HTR-8/SVneo (cell line): ENCODE results near the gene NR1H2.
"Not testable (repeated sequence)": the region's sequence is repeated elsewhere in the genome, so short reads cannot be mapped to it uniquely, and the experiment has no call there.

Experiments
- DNase-seq: peaks from one replicate; pipeline ENCODE4 v3.0.0; 2011; ENCODE audit warnings: low spot score, mixed read lengths; ENCODE audit not compliant: insufficient read length
- FAIRE-seq: peaks from 2 replicates; lab custom pipeline; 2011; peaks lifted over from hg19 to GRCh38; lab: Jason Lieb, UNC

NR1H2 gene

DNA sequence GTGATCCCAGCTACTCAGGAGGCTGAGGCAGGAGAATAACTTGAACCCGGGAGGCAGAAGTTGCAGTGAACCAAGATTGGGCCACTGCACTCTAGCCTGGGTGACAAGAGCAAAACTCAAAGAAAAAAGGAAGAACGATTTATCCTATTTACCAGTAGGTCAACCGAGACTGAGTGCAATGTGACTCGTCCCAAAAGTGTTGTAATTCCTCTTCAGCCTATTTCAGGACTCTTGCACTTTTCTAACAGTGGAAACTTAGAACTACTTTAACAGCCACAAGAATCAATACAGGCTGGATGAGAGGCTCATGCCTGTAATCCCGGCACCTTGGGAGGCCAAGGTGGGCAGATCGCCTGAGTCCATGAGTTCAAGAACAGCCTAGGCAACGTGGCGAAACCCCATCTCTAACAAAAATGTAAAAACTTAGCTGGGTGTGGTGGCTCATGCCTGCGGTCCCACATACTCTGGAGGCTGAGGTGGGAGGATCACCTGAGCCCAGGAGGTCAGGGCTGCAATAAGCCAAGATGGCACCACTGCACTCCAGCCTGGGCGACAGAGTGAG, 4.3 kb upstream of the NR1H2 start:
- FAIRE-seq, result no peak

DNA sequence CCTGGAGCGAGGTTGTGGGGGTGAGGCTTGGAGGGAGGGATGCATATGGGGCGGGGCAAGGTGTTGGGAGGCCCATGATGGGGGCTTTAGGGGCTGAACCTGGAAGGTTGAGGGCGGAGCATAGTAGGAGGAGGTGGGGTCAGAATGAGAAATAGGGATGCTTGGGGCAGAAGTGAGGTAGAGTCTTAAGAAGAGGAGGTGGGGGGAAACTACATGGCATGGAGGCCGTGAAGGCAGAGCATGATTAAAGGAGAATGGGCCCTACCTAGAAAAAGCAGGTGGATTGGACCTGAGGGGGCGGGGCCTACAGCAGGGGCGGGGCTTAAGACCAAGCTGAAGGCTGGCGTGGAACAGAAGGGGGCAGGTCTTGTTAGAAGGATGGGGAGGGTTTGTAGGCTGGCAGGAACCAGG, 799 bp downstream of the NR1H2 start:
- no peak for DNase-seq
- FAIRE-seq, result no peak

More for the DNA sequence above, 4.3 kb upstream of the NR1H2 start:
- DNase-seq, result no peak

DNA sequence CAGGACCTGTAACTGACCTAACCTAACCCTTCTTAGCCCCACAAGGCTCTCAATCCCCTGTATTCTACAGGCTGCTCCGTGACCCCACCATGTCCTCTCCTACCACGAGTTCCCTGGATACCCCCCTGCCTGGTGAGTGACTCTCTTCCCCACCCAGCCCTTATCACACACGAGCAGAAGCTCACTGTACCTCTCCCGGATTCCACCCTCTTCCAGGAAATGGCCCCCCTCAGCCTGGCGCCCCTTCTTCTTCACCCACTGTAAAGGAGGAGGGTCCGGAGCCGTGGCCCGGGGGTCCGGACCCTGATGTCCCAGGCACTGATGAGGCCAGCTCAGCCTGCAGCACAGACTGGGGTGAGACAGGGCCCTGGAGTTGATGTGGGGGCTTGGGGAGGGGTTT, 1.3 kb downstream of the NR1H2 start:
- DNase-seq, result no peak
- FAIRE-seq, result no peak

DNA sequence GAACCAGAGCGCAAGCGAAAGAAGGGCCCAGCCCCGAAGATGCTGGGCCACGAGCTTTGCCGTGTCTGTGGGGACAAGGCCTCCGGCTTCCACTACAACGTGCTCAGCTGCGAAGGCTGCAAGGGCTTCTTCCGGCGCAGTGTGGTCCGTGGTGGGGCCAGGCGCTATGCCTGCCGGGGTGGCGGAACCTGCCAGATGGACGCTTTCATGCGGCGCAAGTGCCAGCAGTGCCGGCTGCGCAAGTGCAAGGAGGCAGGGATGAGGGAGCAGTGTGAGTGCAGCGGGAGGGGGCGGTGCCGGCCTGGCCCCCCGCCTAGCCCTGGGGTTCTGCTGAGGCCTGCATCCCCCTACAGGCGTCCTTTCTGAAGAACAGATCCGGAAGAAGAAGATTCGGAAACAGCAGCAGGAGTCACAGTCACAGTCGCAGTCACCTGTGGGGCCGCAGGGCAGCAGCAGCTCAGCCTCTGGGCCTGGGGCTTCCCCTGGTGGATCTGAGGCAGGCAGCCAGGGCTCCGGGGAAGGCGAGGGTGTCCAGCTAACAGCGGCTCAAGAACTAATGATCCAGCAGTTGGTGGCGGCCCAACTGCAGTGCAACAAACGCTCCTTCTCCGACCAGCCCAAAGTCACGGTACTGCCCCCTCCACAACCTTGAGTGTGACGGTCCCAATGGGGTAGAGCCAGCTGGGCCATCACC, 2.1 kb downstream of the NR1H2 start:
- FAIRE-seq (no peak), DNase-seq (no peak)

DNA sequence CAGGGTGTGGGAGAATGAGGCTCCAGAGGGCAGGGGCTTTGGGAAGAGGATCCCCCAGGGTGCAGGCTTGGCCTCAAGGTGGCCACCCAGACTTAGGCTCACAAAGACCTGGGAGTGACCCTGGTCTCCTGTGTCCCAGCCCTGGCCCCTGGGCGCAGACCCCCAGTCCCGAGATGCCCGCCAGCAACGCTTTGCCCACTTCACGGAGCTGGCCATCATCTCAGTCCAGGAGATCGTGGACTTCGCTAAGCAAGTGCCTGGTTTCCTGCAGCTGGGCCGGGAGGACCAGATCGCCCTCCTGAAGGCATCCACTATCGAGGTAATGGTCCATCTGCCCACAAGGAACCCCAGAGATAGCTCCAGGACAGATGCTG, 2.6 kb downstream of the NR1H2 start:
- DNase-seq (no peak), FAIRE-seq (no peak)

DNA sequence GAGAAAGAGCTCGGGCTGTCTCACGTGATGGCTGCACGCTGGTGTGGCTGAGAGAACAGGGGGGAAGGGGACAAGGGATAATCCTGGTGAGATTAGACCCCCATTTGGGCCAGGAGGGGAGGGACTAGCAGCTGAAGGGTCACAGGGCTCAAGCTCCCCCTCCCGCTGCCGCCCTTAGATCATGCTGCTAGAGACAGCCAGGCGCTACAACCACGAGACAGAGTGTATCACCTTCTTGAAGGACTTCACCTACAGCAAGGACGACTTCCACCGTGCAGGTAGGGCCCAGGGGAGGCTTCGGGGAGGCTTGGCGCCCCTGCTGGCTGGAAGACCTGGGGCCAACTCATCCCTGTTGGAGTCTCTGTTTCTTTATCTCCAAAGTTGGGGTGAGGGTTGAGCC, 3.3 kb downstream of the NR1H2 start:
- DNase-seq (no peak), FAIRE-seq (no peak)

DNA sequence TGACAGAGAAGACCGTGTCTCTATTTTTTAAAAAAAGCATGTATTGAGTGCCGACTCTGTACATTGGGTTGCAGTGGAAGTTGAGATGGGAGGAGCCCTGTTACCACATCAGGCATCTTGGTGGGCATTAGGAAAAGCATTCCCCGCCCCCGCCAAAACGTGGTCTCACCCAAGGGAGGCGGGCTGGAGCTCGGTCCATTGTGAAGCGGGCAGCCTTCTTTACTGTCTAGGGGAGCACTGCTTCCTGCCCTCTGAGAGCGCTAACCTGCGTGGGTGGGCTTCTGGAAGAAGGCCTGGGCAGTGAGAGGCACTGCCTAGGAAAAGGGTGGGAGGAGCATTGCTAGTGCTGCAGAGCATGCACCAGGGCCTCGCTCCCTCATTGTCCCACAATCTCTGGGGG, 3.9 kb downstream of the NR1H2 start:
- DNase-seq (no peak), FAIRE-seq (no peak)

DNA sequence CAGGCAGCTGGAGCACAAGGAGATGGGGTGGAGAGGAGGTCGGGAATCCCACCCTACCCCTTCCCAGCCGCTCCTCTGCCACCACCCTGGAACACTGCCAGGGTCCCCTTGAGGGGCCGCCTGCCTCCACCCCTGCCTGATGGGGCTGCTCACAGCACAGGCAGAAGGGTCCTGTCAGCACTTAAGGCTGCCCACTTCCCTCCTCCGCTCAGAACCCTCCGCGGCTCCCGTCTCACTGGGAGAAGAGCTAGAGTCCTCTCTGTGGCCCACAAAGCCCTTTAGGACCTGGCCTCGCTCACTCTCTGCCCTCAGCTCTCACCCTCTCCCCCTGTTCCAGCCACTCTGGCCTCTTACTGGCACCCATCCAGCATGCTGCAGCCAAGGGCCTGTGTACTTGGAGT, 4.5 kb downstream of the NR1H2 start:
- no peak for DNase-seq
- FAIRE-seq, result no peak

DNA sequence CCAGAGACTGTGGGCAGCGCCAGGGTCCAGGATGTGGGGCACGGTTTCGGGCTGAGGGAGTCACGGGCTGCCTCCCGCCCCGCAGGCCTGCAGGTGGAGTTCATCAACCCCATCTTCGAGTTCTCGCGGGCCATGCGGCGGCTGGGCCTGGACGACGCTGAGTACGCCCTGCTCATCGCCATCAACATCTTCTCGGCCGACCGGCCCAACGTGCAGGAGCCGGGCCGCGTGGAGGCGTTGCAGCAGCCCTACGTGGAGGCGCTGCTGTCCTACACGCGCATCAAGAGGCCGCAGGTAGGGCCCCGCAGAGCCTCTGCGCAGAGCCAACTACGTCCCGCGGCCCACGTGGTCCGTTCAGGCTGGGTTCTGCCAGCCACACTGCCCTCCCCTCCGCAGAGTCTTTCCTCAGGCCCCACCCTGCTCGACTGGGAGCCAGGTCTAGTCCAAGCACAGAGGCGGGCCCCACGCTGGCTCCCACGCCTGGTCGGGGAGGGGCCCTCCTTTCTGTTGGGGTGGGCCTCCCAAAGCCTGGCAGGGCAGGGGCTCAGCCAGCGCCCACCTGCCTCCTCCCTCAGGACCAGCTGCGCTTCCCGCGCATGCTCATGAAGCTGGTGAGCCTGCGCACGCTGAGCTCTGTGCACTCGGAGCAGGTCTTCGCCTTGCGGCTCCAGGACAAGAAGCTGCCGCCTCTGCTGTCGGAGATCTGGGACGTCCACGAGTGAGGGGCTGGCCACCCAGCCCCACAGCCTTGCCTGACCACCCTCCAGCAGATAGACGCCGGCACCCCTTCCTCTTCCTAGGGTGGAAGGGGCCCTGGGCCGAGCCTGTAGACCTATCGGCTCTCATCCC, 5.8 kb downstream of the NR1H2 start:
- FAIRE-seq, result no peak
- no peak for DNase-seq

DNA sequence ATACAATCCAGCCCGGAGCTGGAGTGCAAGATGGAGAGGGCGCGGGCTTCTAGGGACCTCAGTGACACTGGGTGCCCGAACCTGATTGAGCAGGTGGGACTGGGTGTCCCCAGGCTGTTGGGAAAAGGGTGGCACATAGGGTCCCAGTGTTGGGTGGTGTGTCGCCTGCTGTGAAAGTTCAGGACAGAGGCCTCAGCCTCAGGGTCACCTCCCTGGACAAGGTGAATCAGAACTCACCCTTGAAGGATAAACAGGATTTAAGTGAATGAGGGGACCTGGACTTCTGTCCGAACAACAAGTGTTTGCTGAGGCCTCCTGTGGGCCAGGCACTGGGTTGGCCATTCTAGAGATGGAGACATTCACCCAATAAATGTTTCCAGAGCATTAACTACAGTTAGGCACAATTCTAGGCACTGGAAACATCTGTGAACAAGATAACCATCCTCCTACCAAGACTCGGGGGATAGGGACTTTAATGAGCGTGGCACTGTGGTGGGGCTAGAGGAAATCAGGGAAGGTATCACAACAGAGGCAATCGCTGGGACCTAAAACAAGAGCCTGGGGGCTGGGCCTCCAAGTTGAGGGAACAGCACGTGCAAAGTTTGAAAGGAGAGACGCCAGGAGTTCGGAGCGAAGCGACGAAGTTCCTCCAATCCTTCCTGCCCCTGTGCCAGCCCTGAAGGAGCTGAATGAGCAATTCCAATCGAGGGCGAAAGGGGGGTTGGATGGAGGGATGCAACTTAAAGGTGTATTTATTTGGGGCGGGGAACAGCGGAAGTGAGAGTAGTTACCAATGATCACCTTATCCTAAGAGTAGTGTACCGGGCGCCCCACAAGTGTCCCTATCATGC, 7.0 kb downstream of the NR1H2 start:
- DNase-seq, result no peak

DNA sequence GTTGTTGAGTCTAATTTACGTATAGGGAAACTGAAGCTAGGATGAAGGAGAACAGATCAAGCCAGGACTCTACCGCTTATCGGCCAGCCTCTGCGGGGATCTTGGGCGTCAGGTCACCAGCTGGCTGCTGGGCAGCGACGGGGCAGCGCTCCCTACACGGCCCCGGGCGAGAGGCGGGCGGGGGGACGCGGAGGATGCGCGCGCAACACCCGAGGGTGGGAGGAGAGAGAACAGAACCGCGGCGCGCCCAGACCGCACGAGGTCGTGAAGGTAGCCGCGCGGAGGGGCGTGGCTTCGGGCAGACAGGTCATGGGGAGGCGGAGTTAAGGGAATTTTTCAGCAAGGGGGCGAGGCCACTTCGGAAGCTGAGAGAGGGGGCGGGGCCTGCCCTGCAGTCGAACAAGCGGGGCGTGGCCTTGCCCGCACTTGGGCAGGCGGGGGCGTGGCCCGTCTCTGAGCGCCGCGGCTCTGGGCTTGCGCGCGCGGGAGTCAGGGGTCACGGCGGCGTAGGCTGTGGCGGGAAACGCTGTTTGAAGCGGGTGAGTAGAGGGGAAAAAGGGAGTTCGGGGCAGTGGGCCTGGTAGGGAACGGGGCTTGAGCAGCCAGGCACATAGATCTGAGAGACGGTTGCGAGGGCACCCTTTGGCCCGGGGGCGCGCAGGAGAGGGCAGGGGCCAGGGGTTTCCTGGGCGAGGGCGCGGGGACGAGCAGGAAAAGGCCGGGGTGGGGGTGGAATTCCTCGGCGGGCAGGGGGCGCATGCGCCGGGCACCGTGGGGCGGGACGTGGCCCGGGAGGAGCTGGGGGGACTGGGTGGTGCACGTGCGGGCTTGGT, 7.8 kb downstream of the NR1H2 start, which contains the start of gene POLD1:
POLD1 (plus strand) TSS at position 496 of the 833 bp plus-strand sequence. CDS start 14,505 bp downstream, outside the sequence.
- FAIRE-seq (peak; percentile 96), DNase-seq (peak; percentile 95)

More for the DNA sequence above, 7.0 kb downstream of the NR1H2 start:
- FAIRE-seq, result no peak

DNA sequence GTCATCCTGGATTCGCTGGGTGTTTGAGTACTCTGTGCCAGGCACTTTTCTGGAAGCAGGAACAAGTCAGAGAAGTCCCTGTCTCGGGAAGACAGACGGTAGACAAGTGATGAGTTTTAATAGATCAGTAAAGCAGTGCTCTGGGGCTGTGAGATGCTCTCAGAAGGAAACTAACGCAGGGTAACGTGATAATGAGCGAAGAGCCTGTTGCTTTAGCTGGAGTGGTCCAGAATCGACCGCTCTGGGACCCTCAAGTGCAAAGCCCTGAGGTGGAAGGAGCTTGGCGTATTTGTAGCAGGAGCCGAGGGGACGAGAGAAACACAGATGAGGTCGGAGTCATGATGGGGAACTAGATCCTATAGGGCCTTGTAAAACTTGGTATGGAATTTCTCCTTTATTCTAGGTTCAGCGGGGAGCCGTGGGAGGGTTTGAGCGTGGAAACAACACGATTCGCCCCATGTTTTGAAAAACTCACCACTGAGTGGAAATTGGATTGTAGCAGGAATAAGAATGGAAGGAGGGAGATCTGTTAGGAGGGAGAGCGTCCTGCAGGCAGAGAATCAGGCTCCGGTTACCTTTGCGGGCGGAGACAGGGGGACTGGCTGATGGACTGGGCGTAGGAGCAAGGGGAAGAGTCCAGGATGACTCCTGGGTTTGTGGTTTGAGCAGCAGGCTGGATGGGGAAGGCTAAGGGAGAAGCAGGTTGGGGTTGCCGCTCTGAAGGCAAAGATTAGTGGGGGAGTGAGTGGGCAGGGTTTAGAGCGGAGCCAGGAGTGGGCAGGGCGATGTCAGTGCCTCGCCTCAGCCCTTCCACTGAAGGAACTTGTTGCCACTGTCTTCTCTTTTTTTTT, 8.7 kb downstream of the NR1H2 start:
- FAIRE-seq (no peak), DNase-seq (no peak)

DNA sequence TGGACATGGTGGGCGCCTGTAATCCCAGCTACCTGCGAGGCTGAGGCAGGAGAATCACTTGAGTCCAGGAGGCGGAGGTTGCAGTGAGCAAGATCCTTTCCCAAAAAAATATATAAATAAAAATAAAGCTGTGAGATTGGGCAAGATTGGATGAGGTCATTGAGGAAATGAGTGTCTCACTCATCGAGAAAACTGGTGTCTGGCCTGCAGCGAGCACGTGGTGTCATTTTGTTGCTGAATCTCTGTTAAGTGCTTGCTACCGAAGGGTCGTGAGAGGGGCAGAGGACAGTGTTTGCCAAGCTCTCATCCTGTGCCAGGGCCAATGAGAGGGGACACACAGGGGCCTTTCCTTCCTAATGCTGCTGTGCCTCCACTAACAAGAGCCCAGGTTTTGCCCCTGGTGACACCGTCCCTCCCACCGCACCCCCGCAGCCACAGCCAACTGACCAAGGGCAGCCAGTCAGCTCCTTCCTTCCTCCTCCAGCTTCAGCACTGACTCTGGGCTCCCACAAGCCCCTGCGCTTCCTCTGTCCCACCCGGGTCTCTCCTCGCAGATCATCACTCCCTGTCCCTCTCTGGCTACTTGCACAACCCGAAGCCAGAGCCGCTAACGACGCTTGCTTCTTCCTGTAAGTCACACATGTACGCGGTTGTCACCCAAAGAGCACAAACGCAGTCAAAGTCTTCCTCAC, 11.1 kb downstream of the NR1H2 start:
- FAIRE-seq, result no peak
- no peak for DNase-seq

DNA sequence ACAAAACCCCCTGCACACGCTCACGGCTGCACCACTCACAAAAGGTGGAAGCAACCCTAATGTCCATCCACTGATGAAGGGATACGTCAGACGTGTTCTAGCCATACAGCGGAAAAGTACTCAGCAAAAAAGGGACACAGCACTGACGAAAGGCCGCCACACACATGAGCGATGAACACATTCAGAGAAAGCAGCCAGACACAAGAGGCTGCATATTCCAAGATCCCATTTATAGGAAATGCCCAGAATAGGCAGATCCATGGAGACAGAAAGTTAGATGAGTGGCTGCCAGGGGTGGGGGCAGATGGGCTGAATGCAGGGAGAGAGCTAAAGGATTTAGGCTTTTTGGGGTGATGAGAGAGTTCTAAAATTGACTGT, 11.6 kb downstream of the NR1H2 start:
- FAIRE-seq (no peak), DNase-seq (no peak)

DNA sequence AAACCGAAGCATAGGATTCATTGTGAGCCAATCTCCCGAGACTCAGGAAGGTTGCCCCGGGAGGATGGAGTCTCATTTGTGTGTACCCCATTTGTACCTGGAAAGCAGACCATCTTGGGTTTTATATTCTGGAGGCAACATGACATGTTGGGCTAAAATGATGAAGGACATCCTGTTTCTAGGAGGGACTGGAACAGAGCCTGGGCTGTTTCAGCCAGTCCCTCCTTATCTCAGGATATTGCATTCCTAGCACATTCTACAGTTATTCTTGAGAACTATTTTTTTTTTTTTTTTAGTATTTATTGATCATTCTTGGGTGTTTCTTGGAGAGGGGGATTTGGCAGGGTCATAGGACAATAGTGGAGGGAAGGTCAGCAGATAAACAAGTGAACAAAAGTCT, 14.0 kb downstream of the NR1H2 start:
- not testable (repeated sequence) for DNase-seq

DNA sequence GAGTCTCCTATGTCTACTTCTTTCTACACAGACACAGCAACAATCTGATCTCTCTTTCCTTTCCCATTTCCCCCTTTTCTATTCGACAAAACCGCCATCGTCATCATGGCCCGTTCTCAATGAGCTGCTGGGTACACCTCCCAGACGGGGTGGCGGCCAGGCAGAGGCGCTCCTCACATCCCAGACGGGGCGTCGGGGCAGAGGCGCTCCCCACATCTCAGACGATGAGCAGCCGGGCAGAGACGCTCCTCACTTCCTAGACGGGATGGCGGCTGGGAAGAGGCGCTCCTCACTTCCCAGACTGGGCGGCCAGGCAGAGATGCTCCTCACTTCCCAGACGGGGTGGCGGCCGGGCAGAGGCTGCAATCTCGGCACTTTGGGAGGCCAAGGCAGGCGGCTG, 14.7 kb downstream of the NR1H2 start:
- DNase-seq, FAIRE-seq: not testable (repeated sequence)

More for the DNA sequence above, 14.0 kb downstream of the NR1H2 start:
- not testable (repeated sequence) for FAIRE-seq

DNA sequence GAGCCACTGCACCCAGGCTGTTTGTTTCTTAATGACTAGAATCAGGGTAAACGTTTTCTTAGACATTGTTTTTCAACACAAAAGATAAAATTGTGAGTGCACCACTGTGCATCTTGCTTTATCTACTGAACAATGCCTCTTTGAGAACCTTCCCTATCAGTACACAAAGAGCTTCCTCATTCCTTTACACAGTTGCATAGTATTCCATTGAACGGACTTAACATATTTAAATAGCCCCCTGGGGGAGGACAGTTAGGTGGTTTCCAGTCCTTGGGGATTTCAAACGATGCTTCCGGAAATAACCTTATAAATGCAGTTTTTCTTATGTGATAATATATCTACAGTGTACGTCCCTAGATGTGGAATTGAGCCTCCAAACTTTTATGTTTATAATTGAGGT, 16.5 kb downstream of the NR1H2 start:
- DNase-seq (no peak), FAIRE-seq (no peak)

DNA sequence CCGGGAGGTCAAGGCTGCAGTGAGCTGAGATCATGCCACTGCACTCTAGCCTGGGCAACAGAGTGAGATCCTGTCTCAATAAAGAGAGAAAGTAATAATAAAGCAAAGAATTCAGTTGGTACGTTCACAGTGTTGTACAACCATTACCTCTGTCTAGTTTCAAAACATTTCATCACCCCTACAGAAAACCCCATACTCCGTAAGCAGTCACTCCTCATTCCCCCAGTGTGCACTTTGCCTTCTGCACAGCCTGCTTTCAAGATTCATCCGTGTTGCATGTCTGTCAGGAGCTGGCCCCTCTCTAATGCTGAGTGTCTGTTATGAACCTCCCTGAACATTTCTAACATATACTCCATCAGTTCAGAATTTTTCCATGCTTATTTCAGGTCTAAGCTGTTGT, 17.3 kb downstream of the NR1H2 start:
- FAIRE-seq, result no peak
- DNase-seq, result no peak
